Dermis microvascular lymphatic vessel endothelial cell (primary cell): ENCODE data around the gene UNK. TPM values are rescaled to one million over a fixed set of nuclear protein-coding genes. Genes with fewer than 3 reads are reported as not detected.
"Not testable (repeated sequence)": the region's sequence is repeated elsewhere in the genome, so short reads cannot be mapped to it uniquely, and the experiment has no call there.

Experiments
- DNase-seq, 2 donors: peaks; one replicate each; pipeline versions ENCODE4 v3.0.0 to v3.0.0-alpha.2; 2010; ENCODE audit warnings: low read depth in 2 of 2
- total RNA-seq: library from RNA; depleted of rRNA; stranded (reverse); fragments of >200 nt; gene quantifications from 2 replicates; pipeline ENCODE4 v1.2.1, GENCODE V29; 2014

UNK gene
- total RNA-seq, 1 donor from 2014 or later, result 6.3 TPM

GRCh38 chr17:75795820-75796607 lies 11.4 kb downstream of the UNK start:
- DNase-seq, result no peak

DNA sequence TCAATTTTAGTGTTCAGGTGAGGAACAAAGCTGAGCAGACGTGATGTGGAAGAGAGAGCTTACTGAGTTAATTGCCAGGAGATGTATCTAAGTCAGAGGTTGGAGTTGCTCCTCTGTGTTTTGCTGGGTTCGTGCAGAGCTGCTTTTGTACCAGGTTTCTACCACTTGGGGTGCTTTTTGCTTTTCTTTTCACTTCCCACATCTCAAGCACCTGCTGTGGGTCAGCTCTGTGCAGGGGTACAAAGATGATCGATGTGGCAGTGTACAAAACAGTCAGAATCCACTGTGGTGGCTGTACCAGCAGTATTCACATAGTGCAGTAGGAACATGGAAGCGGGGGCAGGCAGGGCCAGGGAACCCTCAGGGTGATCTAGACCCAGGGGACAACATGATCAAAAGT lies 14.8 kb downstream of the UNK start:
- no peak for DNase-seq

GRCh38 chr17:75803883-75804282 lies 19.3 kb downstream of the UNK start:
- DNase-seq, result no peak

DNA sequence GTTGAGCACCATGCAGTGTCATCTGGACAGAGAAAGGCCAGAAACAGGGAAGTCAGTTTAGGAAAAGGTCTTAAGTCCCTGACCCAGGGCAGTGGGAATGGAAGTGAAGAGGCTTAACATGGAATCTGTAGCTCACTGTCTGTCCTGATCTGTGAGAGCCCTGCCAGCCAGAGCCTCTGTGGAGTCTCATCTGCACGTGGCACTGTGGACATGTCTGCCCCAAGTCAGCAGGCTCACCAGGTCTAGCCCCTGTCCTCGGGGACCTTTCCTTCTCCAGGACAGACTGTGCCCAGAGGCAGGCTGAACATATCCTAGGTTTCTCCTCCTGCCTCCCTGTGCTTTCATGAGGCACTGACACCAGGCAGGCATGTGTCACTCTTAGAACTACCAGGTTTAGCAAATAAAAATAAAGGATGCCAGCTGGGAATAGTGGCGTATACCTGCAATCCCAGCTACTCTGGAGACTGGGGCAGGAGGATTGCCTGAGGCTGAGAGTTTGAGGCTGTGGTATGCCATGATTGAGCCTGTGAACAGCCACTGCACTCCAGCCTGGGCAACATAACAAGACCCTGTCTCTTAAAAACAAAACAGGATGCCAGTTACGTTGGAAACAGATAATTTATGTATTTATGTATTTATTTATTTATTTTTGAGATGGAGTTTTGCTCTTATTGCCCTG lies 22.4 kb downstream of the UNK start:
- no peak for DNase-seq

DNA sequence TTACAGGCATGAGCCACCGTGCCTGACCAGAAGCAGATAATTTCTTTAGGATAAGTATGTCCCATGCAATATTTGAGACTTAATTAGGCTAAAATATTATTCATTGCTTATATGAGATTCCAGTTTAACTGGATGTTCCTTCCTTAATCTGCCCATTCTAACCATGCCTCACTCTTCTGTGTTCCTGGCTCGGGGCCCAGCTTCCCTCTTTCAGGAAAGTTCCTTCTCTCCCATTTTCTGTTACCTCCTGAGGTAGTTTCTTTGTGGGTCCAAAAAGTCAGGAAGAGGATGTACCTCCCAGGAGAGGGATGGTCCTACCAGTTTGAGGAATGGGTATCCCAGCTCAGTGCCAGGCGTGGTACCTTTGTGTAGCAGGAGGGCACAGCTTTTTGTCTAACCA lies 23.3 kb downstream of the UNK start:
- no peak for DNase-seq

DNA sequence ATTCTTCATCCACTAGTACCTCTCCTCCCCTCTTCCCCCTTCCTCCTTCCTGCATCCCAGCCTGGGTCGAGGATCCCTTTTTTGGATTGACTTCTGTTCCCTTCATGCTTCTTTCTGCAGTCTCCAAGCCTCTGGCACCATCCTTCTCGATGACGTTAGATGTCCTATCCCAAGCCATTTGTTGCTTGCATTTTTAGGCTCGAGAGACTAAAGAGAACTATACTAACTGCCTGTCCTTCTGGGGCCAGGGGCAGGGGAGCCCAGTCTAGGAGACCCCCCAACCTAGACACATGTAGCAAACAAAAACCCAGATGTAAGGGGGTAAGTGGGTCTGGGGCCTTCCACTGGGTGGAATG lies 23.9 kb downstream of the UNK start:
- DNase-seq, result no peak

DNA sequence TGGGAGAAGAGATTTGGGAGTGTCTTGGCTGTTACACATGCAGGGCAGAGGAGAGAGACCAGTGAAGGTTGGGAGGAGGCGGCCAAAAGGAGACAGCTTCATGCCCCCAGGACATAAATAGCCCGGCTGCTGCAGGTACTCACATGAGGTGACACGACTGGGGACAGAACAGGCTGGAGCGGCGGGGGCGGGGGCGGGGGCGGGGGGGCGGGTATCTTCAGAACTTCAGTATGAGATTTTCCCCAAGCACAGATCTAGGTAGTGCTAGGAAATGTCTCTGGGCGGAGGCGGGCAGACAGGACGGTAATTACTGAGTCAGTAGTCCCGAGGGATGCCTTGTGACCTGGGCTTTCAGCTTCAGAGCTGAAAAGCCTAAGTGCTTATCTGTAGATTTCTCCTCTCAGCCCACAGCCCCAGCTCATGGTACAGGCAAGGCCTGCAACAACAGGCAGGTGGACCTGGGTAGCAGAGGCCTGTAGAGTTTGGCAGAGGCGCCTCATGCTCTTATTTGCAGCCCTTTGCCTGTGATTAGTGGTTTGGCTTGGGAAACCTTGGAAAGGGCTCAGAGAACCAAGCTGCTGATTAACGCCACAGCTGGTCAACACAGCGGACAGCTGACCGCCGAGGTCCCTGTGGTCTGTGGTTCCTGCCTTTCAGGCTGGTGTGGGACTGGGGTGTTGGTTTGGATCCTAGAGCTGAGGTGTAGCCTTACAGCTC lies 24.5 kb downstream of the UNK start:
- DNase-seq, result peak in 1 of 2 donors; percentile 72

DNA sequence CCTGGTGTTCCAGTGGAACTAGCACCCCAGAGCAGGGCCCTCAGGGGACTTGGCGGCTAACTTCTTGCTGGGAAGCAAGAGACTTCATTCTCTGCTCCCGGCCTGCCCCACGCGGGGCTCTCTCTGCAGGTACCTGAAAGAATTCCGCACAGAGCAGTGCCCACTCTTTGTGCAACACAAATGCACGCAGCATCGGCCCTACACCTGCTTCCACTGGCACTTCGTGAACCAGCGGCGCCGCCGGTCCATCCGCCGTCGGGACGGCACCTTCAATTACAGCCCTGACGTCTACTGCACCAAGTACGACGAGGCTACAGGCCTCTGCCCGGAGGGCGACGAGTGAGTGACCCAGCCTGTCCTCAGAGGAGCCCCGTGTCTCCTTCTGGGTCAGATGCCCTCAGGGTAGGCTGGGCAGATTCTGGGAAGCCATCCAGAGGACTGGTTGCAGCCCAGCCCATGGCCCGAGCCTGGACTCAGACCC lies 25.1 kb downstream of the UNK start:
- DNase-seq, result no peak

- DNase-seq, result no peak
Measured at GRCh38 chr17:75810216-75810615, 25.6 kb downstream of the UNK start.

DNA sequence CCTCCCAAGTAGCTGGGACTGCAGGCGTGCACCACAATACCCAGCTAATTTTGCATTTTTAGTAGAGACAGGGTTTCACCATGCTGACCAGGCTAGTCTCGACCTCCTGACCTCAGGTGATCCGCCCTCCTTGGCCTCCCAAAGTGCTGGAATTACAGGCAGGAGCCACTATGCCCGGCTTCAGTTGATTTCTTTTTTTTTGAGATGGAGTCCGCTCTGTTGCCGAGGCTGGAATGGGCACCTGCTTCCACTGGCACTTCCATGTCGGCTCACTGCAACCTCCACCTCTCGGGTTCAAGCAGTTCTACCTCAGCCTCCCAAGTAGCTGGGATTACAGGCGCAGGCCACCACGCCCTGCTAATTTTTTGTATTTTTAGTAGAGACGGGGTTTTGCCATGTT lies 26.1 kb downstream of the UNK start:
- DNase-seq, result not testable (repeated sequence)

DNA sequence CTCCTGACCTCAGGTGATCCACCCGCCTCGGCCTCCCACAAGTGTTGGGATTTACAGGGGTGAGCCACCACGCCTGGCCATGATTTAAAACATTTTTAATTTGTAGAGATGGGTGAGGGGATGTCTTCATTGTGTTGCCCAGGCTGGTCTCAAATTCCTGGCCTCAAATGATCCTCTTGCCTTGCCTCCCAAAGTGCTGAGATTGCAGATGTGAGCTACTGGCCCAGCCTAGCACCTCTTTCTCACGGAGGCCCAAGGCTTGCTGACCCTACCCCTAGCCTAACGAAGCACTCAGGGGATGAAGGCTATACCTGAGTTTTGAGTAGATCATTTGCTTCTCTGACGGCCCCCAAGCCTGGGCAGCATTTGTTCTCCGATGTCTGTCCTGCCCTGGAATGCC lies 26.6 kb downstream of the UNK start:
- DNase-seq, result no peak

- no peak for DNase-seq
Measured at GRCh38 chr17:75812096-75813013, 27.7 kb downstream of the UNK start.

DNA sequence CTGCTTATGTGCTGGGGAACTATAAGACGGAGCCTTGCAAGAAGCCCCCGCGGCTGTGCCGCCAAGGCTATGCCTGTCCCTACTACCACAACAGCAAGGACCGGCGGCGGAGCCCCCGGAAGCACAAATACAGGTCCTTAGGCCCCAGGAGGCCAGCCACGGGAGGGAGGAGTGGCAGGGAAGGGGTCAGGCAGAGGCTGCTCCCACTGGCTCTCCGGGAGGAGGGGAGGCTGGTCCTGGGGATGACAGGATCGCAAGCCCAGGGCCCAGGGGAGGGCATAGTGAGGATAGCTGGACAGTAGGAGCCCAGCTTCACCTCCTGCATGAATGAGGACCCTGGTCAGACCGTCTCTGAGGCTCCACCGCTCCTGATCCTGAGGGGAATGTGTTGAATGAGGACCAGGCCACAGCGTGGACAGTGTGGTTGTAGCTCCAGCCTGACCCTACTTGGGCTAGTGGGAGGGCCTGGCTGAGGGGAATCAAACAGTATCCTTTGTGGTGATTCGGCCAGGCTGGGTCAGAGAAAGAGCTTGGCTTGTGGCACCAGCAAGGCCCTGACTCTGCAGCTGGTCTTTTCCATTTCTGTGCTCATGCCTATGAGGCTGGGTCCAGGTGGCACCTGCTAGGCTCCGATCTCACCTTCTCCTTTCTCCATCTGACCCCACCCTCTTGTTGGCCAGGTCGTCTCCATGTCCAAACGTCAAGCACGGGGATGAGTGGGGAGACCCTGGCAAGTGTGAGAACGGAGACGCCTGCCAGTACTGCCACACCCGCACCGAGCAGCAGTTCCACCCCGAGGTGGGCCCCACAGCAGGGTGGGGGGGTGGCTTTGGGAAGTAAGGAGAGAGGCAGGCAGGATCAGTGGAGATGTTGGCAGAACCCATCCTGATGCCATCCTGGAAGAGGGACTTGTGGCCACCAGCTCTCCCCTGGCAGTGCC lies 28.7 kb downstream of the UNK start:
- no peak for DNase-seq

- no peak for DNase-seq
Measured at GRCh38 chr17:75814021-75814395, 29.4 kb downstream of the UNK start.

GRCh38 chr17:75814900-75815373 lies 30.3 kb downstream of the UNK start:
- DNase-seq, result peak in 1 of 2 donors; percentile 75

GRCh38 chr17:75815399-75815798 lies 30.8 kb downstream of the UNK start:
- DNase-seq, result no peak

GRCh38 chr17:75816693-75817092 lies 32.1 kb downstream of the UNK start:
- no peak for DNase-seq

DNA sequence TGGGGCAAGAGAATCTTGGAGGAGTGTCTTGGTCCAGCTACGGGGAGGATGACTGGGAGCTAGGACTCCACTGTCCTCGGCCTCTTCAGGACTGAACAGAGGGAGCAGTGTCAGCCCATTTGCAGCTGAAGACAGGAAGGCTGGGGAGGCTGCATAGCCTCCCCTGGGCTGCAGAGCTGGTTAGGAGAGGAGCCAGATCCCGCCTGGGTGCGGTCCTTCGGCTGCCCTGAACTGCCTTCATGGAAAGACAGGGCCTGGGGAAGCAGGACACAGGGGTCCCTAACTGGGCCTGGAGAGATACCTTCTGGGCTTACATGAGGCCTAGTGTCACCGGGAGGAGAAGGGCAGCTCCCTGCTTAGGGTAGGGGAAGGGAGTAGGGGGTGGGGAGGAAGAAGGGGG lies 33.0 kb downstream of the UNK start:
- DNase-seq, result no peak

GRCh38 chr17:75818326-75818885 lies 33.8 kb downstream of the UNK start:
- no peak for DNase-seq

- no peak for DNase-seq
Measured at GRCh38 chr17:75819116-75819515, 34.5 kb downstream of the UNK start.
